Central memory CD8-positive, alpha-beta T cell (primary cell): ENCODE data around the gene RPL27.

ENCODE experiments used
- ATAC-seq: fragments of 150-1000 bp; cut with Tn5 transposase; replicated peaks from 2 replicates; pipeline ENCODE4 v1.10.0; 2022; ENCODE audit warnings: mild to moderate bottlenecking, moderate FRiP score, moderate number of reproducible peaks; ENCODE audit not compliant: poor library complexity, severe bottlenecking; ENCODE audit errors: extremely low read depth
- DNase-seq, 2 donors: peaks; one replicate each; pipeline ENCODE4 v3.0.0; 2021; ENCODE audit warnings: low spot score in 2 of 2
- H3K27ac Mint-ChIP-seq: one replicate; pipeline ENCODE4 v1.8.0; 2022; ENCODE audit warnings: low read depth, mild to moderate bottlenecking, moderate library complexity, mixed read lengths
- H3K27me3 Mint-ChIP-seq: one replicate; pipeline ENCODE4 v1.8.0; 2022; ENCODE audit warnings: mixed read lengths
- H3K36me3 Mint-ChIP-seq: one replicate; pipeline ENCODE4 v1.8.0; 2022; ENCODE audit warnings: mild to moderate bottlenecking, moderate library complexity, mixed read lengths; ENCODE audit not compliant: insufficient read depth
- H3K4me1 Mint-ChIP-seq: one replicate; pipeline ENCODE4 v1.8.0; 2022; ENCODE audit warnings: mixed read lengths
- H3K4me3 Mint-ChIP-seq: one replicate; pipeline ENCODE4 v1.8.0; 2022; ENCODE audit warnings: mild to moderate bottlenecking, moderate library complexity, mixed read lengths
- H3K9me3 Mint-ChIP-seq: one replicate; pipeline ENCODE4 v1.8.0; 2022; ENCODE audit warnings: mixed read lengths

RPL27 gene

GRCh38 chr17:43003542-43004172 is 5.4 kb downstream of the RPL27 start:
- H3K4me3 Mint-ChIP-seq, result no peak overlapping the region
- no peaks in the 10 kb centered on the region for H3K9me3 Mint-ChIP-seq
- H3K27me3 Mint-ChIP-seq, result no peaks in the 10 kb centered on the region
- H3K36me3 Mint-ChIP-seq, result peaks cover 50% of the 10 kb centered on the region
- ATAC-seq, result no peak
- DNase-seq, result no peak
- H3K4me1 Mint-ChIP-seq, result peaks cover 18% of the 10 kb centered on the region
- H3K27ac Mint-ChIP-seq, result no peak overlapping the region

GRCh38 chr17:43006639-43007551 is 8.7 kb downstream of the RPL27 start, which contains the start of gene IFI35:
IFI35 (plus strand) TSS chr17:43006784; CDS start chr17:43006948, 164 bp downstream.
- peak; percentile 98 for ATAC-seq
- peak within 1 kb of the TSS; percentile 96 for H3K27ac Mint-ChIP-seq
- H3K27me3 Mint-ChIP-seq, result no peaks in the 10 kb centered on the region
- H3K9me3 Mint-ChIP-seq, result no peaks in the 10 kb centered on the region
- H3K36me3 Mint-ChIP-seq, result peaks cover 32% of the 10 kb centered on the region
- peak within 1 kb of the TSS; percentile 100 for H3K4me3 Mint-ChIP-seq
- peaks cover 16% of the 10 kb centered on the region for H3K4me1 Mint-ChIP-seq
- DNase-seq, result peak; percentile 66 to 72

- ATAC-seq (no peak), DNase-seq (no peak)
- Mint-ChIP-seq H3K4me3 (no peak overlapping the region), H3K9me3 (no peaks in the 10 kb centered on the region), H3K4me1 (peaks cover 16% of the 10 kb centered on the region), H3K27me3 (no peaks in the 10 kb centered on the region), H3K27ac (no peak overlapping the region), H3K36me3 (peaks cover 19% of the 10 kb centered on the region)
These were observed 12.6 kb downstream of the RPL27 start for GRCh38 chr17:43010667-43011308.

- ATAC-seq (no peak), DNase-seq (no peak)
- Mint-ChIP-seq H3K27me3 (no peaks in the 10 kb centered on the region), H3K9me3 (no peaks in the 10 kb centered on the region), H3K27ac (no peak overlapping the region), H3K4me3 (no peak overlapping the region), H3K36me3 (peaks cover 16% of the 10 kb centered on the region), H3K4me1 (peaks cover 10% of the 10 kb centered on the region)
These were observed 13.7 kb downstream of the RPL27 start for GRCh38 chr17:43011728-43012472.

GRCh38 chr17:43013296-43013695 is 15.1 kb downstream of the RPL27 start:
- DNase-seq (no peak), ATAC-seq (no peak)
- Mint-ChIP-seq H3K27me3 (no peaks in the 10 kb centered on the region), H3K36me3 (peaks cover 16% of the 10 kb centered on the region), H3K9me3 (no peaks in the 10 kb centered on the region), H3K27ac (no peak overlapping the region), H3K4me1 (peaks cover 9% of the 10 kb centered on the region), H3K4me3 (no peak overlapping the region)

- H3K36me3 Mint-ChIP-seq, result peaks cover 18% of the 10 kb centered on the region
- no peaks in the 10 kb centered on the region for H3K9me3 Mint-ChIP-seq
- no peak overlapping the region for H3K4me3 Mint-ChIP-seq
- ATAC-seq, result no peak
- peaks cover 9% of the 10 kb centered on the region for H3K4me1 Mint-ChIP-seq
- no peak for DNase-seq
- H3K27me3 Mint-ChIP-seq, result no peaks in the 10 kb centered on the region
- H3K27ac Mint-ChIP-seq, result no peak overlapping the region
These were observed 15.9 kb downstream of the RPL27 start for GRCh38 chr17:43014020-43014648.

GRCh38 chr17:43014649-43015542 is 16.7 kb downstream of the RPL27 start:
- Mint-ChIP-seq H3K9me3 (no peaks in the 10 kb centered on the region), H3K4me1 (peaks cover 16% of the 10 kb centered on the region), H3K4me3 (no peak overlapping the region)

GRCh38 chr17:43015579-43015978 is 17.4 kb downstream of the RPL27 start:
- Mint-ChIP-seq H3K4me1 (peaks cover 11% of the 10 kb centered on the region), H3K36me3 (peaks cover 17% of the 10 kb centered on the region), H3K27me3 (no peaks in the 10 kb centered on the region), H3K4me3 (no peak overlapping the region), H3K9me3 (no peaks in the 10 kb centered on the region), H3K27ac (peak overlapping the region; percentile 20)
- DNase-seq (no peak), ATAC-seq (no peak)

More at GRCh38 chr17:43014649-43015542, 16.7 kb downstream of the RPL27 start:
- Mint-ChIP-seq H3K27me3 (no peaks in the 10 kb centered on the region), H3K27ac (peak overlapping the region; percentile 20), H3K36me3 (peaks cover 20% of the 10 kb centered on the region)
- ATAC-seq (no peak), DNase-seq (no peak)

GRCh38 chr17:43016216-43016615 is 18.0 kb downstream of the RPL27 start:
- Mint-ChIP-seq H3K27ac (peak overlapping the region; percentile 9), H3K36me3 (peaks cover 20% of the 10 kb centered on the region)

GRCh38 chr17:43018008-43018853 is 20.0 kb downstream of the RPL27 start:
- DNase-seq (no peak), ATAC-seq (no peak)
- Mint-ChIP-seq H3K27ac (no peak overlapping the region), H3K9me3 (no peaks in the 10 kb centered on the region), H3K36me3 (peaks cover 21% of the 10 kb centered on the region), H3K4me3 (no peak overlapping the region), H3K27me3 (no peaks in the 10 kb centered on the region), H3K4me1 (peaks cover 21% of the 10 kb centered on the region)

More at GRCh38 chr17:43016216-43016615, 18.0 kb downstream of the RPL27 start:
- DNase-seq (no peak), ATAC-seq (no peak)
- H3K4me3 Mint-ChIP-seq, result no peak overlapping the region
- H3K27me3 Mint-ChIP-seq, result no peaks in the 10 kb centered on the region
- H3K4me1 Mint-ChIP-seq, result peaks cover 13% of the 10 kb centered on the region
- no peaks in the 10 kb centered on the region for H3K9me3 Mint-ChIP-seq
